HepG2 (cell line): ENCODE data around the gene MYPN.

Experiments
- BORCS8-MEF2B ChIP-seq: sonication (generic); formaldehyde crosslinking; IDR thresholded peaks from 2 replicates; pipeline ENCODE4 v1.8.0; 2022; ENCODE audit warnings: mild to moderate bottlenecking, missing genetic modification reagents
- CEBPB ChIP-seq: IDR thresholded peaks from 2 replicates; pipeline ENCODE4 v1.6.1; 2011; ENCODE audit warnings: low read depth, low read length, improper control_type of control experiment, borderline replicate concordance
- CTCF ChIP-seq: sonication (generic); formaldehyde crosslinking; IDR thresholded peaks from 2 replicates; pipeline ENCODE4 v1.5.0; 2020; ENCODE audit warnings: mild to moderate bottlenecking, missing genetic modification reagents, moderate library complexity
- IRF1 ChIP-seq: sonication (generic); formaldehyde crosslinking; IDR thresholded peaks from 2 replicates; pipeline ENCODE4 v1.4.0; 2020; ENCODE audit warnings: low read depth, mild to moderate bottlenecking, missing genetic modification reagents
- MYC ChIP-seq: sonication (generic); formaldehyde crosslinking; IDR thresholded peaks from 2 replicates; pipeline ENCODE4 v1.9.0; 2021; ENCODE audit warnings: missing genetic modification reagents, borderline replicate concordance
- NFYB ChIP-seq: sonication (generic); formaldehyde crosslinking; IDR thresholded peaks from 2 replicates; pipeline ENCODE4 v1.4.0; 2020; ENCODE audit warnings: missing genetic modification reagents
- POLR2AphosphoS2 ChIP-seq: IDR thresholded peaks from 2 replicates; pipeline ENCODE4 v1.6.1; 2011; ENCODE audit warnings: low read depth, low read length, improper control_type of control experiment
- RAD21 ChIP-seq: fragments of 450-650 bp; formaldehyde crosslinking; IDR thresholded peaks from 2 replicates; pipeline ENCODE4 v1.5.0; 2020; ENCODE audit warnings: mild to moderate bottlenecking
- TARDBP ChIP-seq: sonication (generic); formaldehyde crosslinking; IDR thresholded peaks from 2 replicates; pipeline ENCODE4 v1.8.0; 2022; ENCODE audit warnings: mild to moderate bottlenecking, missing genetic modification reagents
- ZBTB1 ChIP-seq: sonication (generic); formaldehyde crosslinking; IDR thresholded peaks from 2 replicates; pipeline ENCODE4 v1.4.0; 2020; ENCODE audit warnings: missing genetic modification reagents, borderline replicate concordance
- ZNF274 ChIP-seq: sonication (generic); formaldehyde crosslinking; IDR thresholded peaks from 2 replicates; pipeline ENCODE4 v1.5.1; 2020; ENCODE audit warnings: mild to moderate bottlenecking, missing genetic modification reagents
- ZNF616 ChIP-seq: sonication (generic); formaldehyde crosslinking; IDR thresholded peaks from 2 replicates; pipeline ENCODE4 v1.5.0; 2020; ENCODE audit warnings: low read depth, mild to moderate bottlenecking, missing genetic modification reagents
- ZNF777 ChIP-seq: sonication (generic); formaldehyde crosslinking; IDR thresholded peaks from 2 replicates; pipeline ENCODE4 v1.4.0; 2020; ENCODE audit warnings: missing genetic modification reagents

- TF ChIP-seq CTCF (CRISPR knock-in tag), result no peak
- TF ChIP-seq TARDBP (CRISPR knock-in tag), result no peak
- no peak for TF ChIP-seq BORCS8-MEF2B
- TF ChIP-seq MYC (CRISPR knock-in tag), result no peak
- TF ChIP-seq RAD21 (CRISPR knock-in tag), result no peak
- TF ChIP-seq ZNF777 (CRISPR knock-in tag), result no peak
- TF ChIP-seq IRF1 (CRISPR knock-in tag), result no peak
- no peak for TF ChIP-seq ZNF616
- no peak for TF ChIP-seq ZNF274 (CRISPR knock-in tag)
- no peak for TF ChIP-seq CEBPB
- no peak for TF ChIP-seq NFYB (CRISPR knock-in tag)
- no peak for TF ChIP-seq POLR2AphosphoS2
- TF ChIP-seq ZBTB1 (CRISPR knock-in tag), result no peak
Measured at GRCh38 chr10:68084469-68084868, 24.8 kb upstream of the MYPN start.
